Testis (tissue), 3 donors: ENCODE data around the gene VWCE. TPM values are rescaled to one million over a fixed set of nuclear protein-coding genes. Genes with fewer than 3 reads are reported as not detected.

Source experiments
- DNase-seq: peaks from one replicate; pipeline ENCODE4 v3.0.0-alpha.2; 2019
- H3K27ac ChIP-seq, 2 donors: fragments of 200-600 bp; sonication (generic); one replicate each; pipeline ENCODE4 v1.5.1; 2019
- H3K27me3 ChIP-seq: fragments of 200-600 bp; sonication (generic); one replicate; pipeline ENCODE4 v1.5.1; 2019
- H3K36me3 ChIP-seq: fragments of 200-600 bp; sonication (generic); one replicate; pipeline ENCODE4 v1.5.1; 2017; ENCODE audit warnings: low read depth; ENCODE audit errors: missing control alignments
- H3K4me1 ChIP-seq: fragments of 200-600 bp; sonication (generic); one replicate; pipeline ENCODE4 v1.5.1; 2019
- H3K4me3 ChIP-seq, 2 donors: fragments of 200-600 bp; sonication (generic); one replicate each; pipeline ENCODE4 v1.5.1; 2017 to 2019
- H3K9me3 ChIP-seq: fragments of 200-600 bp; sonication (generic); one replicate; pipeline ENCODE4 v1.5.1; 2017
- CTCF ChIP-seq, 3 experiments: fragments of 450-650 bp in 2 of 3; fragments of 200-600 bp in 1 of 3; sonication (generic) in 1 of 3; IDR thresholded peaks; one replicate each; pipeline ENCODE4 v1.5.1; 2016 to 2019; ENCODE audit warnings: antibody characterized with exemption in 3 of 3, mild to moderate bottlenecking in 2 of 3, moderate library complexity in 1 of 3
- POLR2A ChIP-seq: fragments of 450-650 bp; IDR thresholded peaks from one replicate; pipeline ENCODE4 v1.6.1; 2017; ENCODE audit warnings: antibody characterized with exemption, mild to moderate bottlenecking, moderate library complexity
- WGBS, 2 donors: methylation state at CpG; one replicate each; pipeline ENCODE4 v1.1.5; 2018; 5-methylcytosine and 5-hydroxymethylcytosine counted together
- intact Hi-C: fragments of 100-400 bp; cut with DNase I; formaldehyde crosslinking; loops from one replicate; pipeline ENCODE4 v1.15.1; 2023; ENCODE audit warnings: low total_unique reads
- polyA plus RNA-seq: library from polyadenylated mRNA; stranded (reverse); fragments of 350-450 nt; fragmentation: Illumina TruSeq; extraction: RNeasy Lipid Tissue Mini Kit (QIAGEN cat#74804); gene quantifications from one replicate; pipeline ENCODE4 v1.2.3, GENCODE V29; 2014; ENCODE audit warnings: low read depth, low replicate concordance; ENCODE audit not compliant: insufficient read depth
- total RNA-seq, 2 donors: library from RNA; depleted of rRNA; stranded (reverse); fragments of >200 nt; gene quantifications; one replicate each; pipeline ENCODE4 v1.2.3, GENCODE V29; 2016

VWCE gene
- total and polyA plus RNA-seq, 3 donors from 2014 or later = 6.6 to 11.1 (median 11.1) TPM

GRCh38 chr11:61279934-61280659 lies 15.0 kb downstream of the VWCE start:
- intact Hi-C loops = no loop called here

GRCh38 chr11:61278001-61278470 lies 17.1 kb downstream of the VWCE start:
- no peaks in the 10 kb centered on the region for H3K36me3 ChIP-seq
- H3K4me3 ChIP-seq = no peak overlapping the region
- intact Hi-C loops = no loop called here
- TF ChIP-seq POLR2A = no peak
- no peak for TF ChIP-seq CTCF (IDR thresholded peaks at IDR 0.05)
- H3K27ac ChIP-seq = peak overlapping the region in 1 of 2 donors; percentile 23
- H3K9me3 ChIP-seq = no peaks in the 10 kb centered on the region
- 48% methylated on average over 10 of the region's 10 CpGs for WGBS, 2 donors
- no peak for DNase-seq
- H3K4me1 ChIP-seq = no peaks in the 10 kb centered on the region
- no peaks in the 10 kb centered on the region for H3K27me3 ChIP-seq

More at GRCh38 chr11:61279934-61280659, 15.0 kb downstream of the VWCE start:
- Histone ChIP-seq H3K4me1 (no peaks in the 10 kb centered on the region), H3K9me3 (no peaks in the 10 kb centered on the region), H3K36me3 (no peaks in the 10 kb centered on the region), H3K27me3 (no peaks in the 10 kb centered on the region), H3K4me3 (no peak overlapping the region), H3K27ac (no peak overlapping the region)
- TF ChIP-seq CTCF (IDR thresholded peaks at IDR 0.05) = no peak
- no peak for TF ChIP-seq POLR2A
- WGBS, 2 donors = 84 to 89% methylated on average over 11 to 12 of the region's 12 CpGs
- no peak for DNase-seq

GRCh38 chr11:61277186-61278000 lies 17.7 kb downstream of the VWCE start:
- intact Hi-C loops = no loop called here
- 75 to 83% methylated on average over 14 of the region's 14 CpGs for WGBS, 2 donors
- Histone ChIP-seq H3K9me3 (no peaks in the 10 kb centered on the region), H3K27ac (no peak overlapping the region), H3K4me3 (no peak overlapping the region), H3K36me3 (no peaks in the 10 kb centered on the region), H3K27me3 (no peaks in the 10 kb centered on the region), H3K4me1 (no peaks in the 10 kb centered on the region)
- TF ChIP-seq POLR2A = no peak
- TF ChIP-seq CTCF (IDR thresholded peaks at IDR 0.05) = no peak
- peak; percentile 53 for DNase-seq

DNA sequence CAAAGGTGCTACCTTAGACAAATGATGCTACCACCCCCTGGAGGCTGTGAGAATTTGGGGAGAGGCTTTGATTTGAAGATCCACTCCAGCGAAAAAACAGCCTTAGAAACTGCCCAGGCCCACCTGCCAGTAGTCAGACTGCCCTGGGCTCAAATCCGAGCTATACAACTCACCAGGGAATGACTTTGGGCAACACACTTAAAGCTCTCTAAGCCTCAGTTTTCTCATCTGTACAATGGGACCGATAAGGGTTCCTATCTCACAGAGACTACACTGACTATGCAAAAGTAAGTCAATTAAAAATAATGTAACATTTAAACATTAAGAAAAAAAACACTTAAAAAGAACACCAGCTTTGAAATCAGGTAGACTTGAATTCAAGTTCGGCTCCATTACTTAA lies 19.9 kb downstream of the VWCE start:
- DNase-seq = no peak
- no peak overlapping the region for H3K4me3 ChIP-seq
- no peaks in the 10 kb centered on the region for H3K9me3 ChIP-seq
- TF ChIP-seq CTCF (IDR thresholded peaks at IDR 0.05) = no peak
- no peak for TF ChIP-seq POLR2A
- 89 to 98% methylated on average over 4 of the region's 4 CpGs for WGBS, 2 donors
- no peak overlapping the region for H3K27ac ChIP-seq
- H3K4me1 ChIP-seq = no peaks in the 10 kb centered on the region
- intact Hi-C loops = no loop called here
- H3K36me3 ChIP-seq = no peaks in the 10 kb centered on the region
- no peaks in the 10 kb centered on the region for H3K27me3 ChIP-seq
